OCI-M1 (cell line): ENCODE measurements around the gene RGS17.

Experiments used
- DNase-seq: peaks from one replicate; lab custom pipeline; 2025; lab: John Stamatoyannopoulos, UW

Gene RGS17

GRCh38 chr6:153083869-153084268 lies 47.2 kb downstream of the RGS17 start:
- DNase-seq = no peak

GRCh38 chr6:153081914-153082313 lies 49.2 kb downstream of the RGS17 start:
- DNase-seq = no peak

- no peak for DNase-seq
Measured at GRCh38 chr6:153076431-153076830, 54.7 kb downstream of the RGS17 start.

- no peak for DNase-seq
Measured at GRCh38 chr6:153074761-153075160, 56.3 kb downstream of the RGS17 start.

- no peak for DNase-seq
Measured at GRCh38 chr6:153073841-153074240, 57.2 kb downstream of the RGS17 start.

GRCh38 chr6:153070756-153071155 lies 60.3 kb downstream of the RGS17 start:
- DNase-seq = no peak

- no peak for DNase-seq
Measured at GRCh38 chr6:153069897-153070296, 61.2 kb downstream of the RGS17 start.

GRCh38 chr6:153065222-153065621 lies 65.9 kb downstream of the RGS17 start:
- no peak for DNase-seq

GRCh38 chr6:153063936-153064335 lies 67.1 kb downstream of the RGS17 start:
- DNase-seq = no peak

- no peak for DNase-seq
Measured at GRCh38 chr6:153062516-153062915, 68.6 kb downstream of the RGS17 start.

- DNase-seq = peak; percentile 44
Measured at GRCh38 chr6:153059757-153060156, 71.3 kb downstream of the RGS17 start.

- no peak for DNase-seq
Measured at GRCh38 chr6:153059311-153059710, 71.8 kb downstream of the RGS17 start.

- DNase-seq = no peak
Measured at GRCh38 chr6:153058909-153059308, 72.2 kb downstream of the RGS17 start.

GRCh38 chr6:153058291-153058690 lies 72.8 kb downstream of the RGS17 start:
- no peak for DNase-seq

- no peak for DNase-seq
Measured at GRCh38 chr6:153056308-153056707, 74.8 kb downstream of the RGS17 start.

- DNase-seq = no peak
Measured at GRCh38 chr6:153051801-153052200, 79.3 kb downstream of the RGS17 start.

GRCh38 chr6:153048631-153049030 lies 82.5 kb downstream of the RGS17 start:
- no peak for DNase-seq

- DNase-seq = no peak
Measured at GRCh38 chr6:153047386-153047785, 83.7 kb downstream of the RGS17 start.

- DNase-seq = no peak
Measured at GRCh38 chr6:153045271-153045670, 85.8 kb downstream of the RGS17 start.

- DNase-seq = no peak
Measured at GRCh38 chr6:153044295-153044694, 86.8 kb downstream of the RGS17 start.

- DNase-seq = no peak
Measured at GRCh38 chr6:153043719-153044118, 87.4 kb downstream of the RGS17 start.

- no peak for DNase-seq
Measured at GRCh38 chr6:153038378-153039057, 92.6 kb downstream of the RGS17 start.

GRCh38 chr6:153034139-153034538 lies 96.9 kb downstream of the RGS17 start:
- no peak for DNase-seq

GRCh38 chr6:153032255-153032882 lies 98.7 kb downstream of the RGS17 start:
- peak; percentile 78 for DNase-seq
